DND-41 (cell line): ENCODE results near the gene RBL1.

Experiments
- ATAC-seq: fragments of 200-7000 bp; cut with Tn5 transposase; 3 replicates; pipeline ENCODE4 v1.9.1; 2021; ENCODE audit warnings: low read depth; ENCODE audit not compliant: insufficient read depth
- DNase-seq: peaks from one replicate; pipeline ENCODE4 v3.0.0-alpha.2; 2020
- H2AFZ ChIP-seq: 2 replicates; pipeline ENCODE4 v1.6.0; 2012; ENCODE audit warnings: low read depth, low read length
- H3K27ac ChIP-seq: 2 replicates; pipeline ENCODE4 v1.5.1; 2012; ENCODE audit warnings: low read length, inconsistent platforms
- H3K27me3 ChIP-seq: fragments of 200-600 bp; sonication (generic); 2 replicates; pipeline ENCODE4 v1.6.0; 2012; ENCODE audit warnings: low read length, mild to moderate bottlenecking, inconsistent platforms; ENCODE audit not compliant: insufficient read depth, poor library complexity
- H3K36me3 ChIP-seq: 2 replicates; pipeline ENCODE4 v1.5.1; 2012; ENCODE audit warnings: low read length, inconsistent platforms; ENCODE audit not compliant: insufficient read depth
- H3K4me1 ChIP-seq: 2 replicates; pipeline ENCODE4 v1.5.1; 2012; ENCODE audit warnings: mild to moderate bottlenecking, low read length; ENCODE audit not compliant: insufficient read depth
- H3K4me2 ChIP-seq: 2 replicates; pipeline ENCODE4 v1.6.0; 2012; ENCODE audit warnings: mild to moderate bottlenecking, moderate library complexity, low read length, inconsistent platforms; ENCODE audit not compliant: insufficient read depth
- H3K4me3 ChIP-seq, 2 experiments: fragments of 200-600 bp in 1 of 2; shearing (Covaris generic) in 1 of 2; 2 replicates each; pipeline ENCODE4 v1.5.1; 2012 to 2016; ENCODE audit warnings: inconsistent platforms in 2 of 2, low read length in 2 of 2, mild to moderate bottlenecking in 2 of 2, low read depth in 1 of 2, moderate library complexity in 1 of 2
- H3K79me2 ChIP-seq: 2 replicates; pipeline ENCODE4 v1.6.0; 2012; ENCODE audit warnings: low read length, inconsistent platforms; ENCODE audit not compliant: insufficient read depth
- H3K9ac ChIP-seq: 2 replicates; pipeline ENCODE4 v1.6.0; 2012; ENCODE audit warnings: low read depth, mild to moderate bottlenecking, inconsistent platforms, low read length, moderate library complexity
- H3K9me3 ChIP-seq: 2 replicates; pipeline ENCODE4 v1.5.1; 2012; ENCODE audit warnings: low read length, moderate library complexity, mild to moderate bottlenecking, inconsistent platforms; ENCODE audit not compliant: insufficient read depth, severe bottlenecking
- H4K20me1 ChIP-seq: 2 replicates; pipeline ENCODE4 v1.6.0; 2012; ENCODE audit warnings: low read length; ENCODE audit not compliant: insufficient read depth
- EZH2 ChIP-seq: IDR thresholded peaks from 3 replicates; pipeline ENCODE4 v1.6.1; 2012; ENCODE audit warnings: borderline replicate concordance, low read depth, mild to moderate bottlenecking, moderate library complexity, low read length, inconsistent platforms; ENCODE audit not compliant: severe bottlenecking
- TF ChIP-seq, protein P1 (sequence below): IDR thresholded peaks from 2 replicates; pipeline ENCODE4 v1.5.1; 2012; ENCODE audit warnings: borderline replicate concordance, low read length, moderate library complexity, mild to moderate bottlenecking; ENCODE audit not compliant: poor library complexity, severe bottlenecking; ENCODE audit errors: extremely low read depth

RBL1 gene, protein sequence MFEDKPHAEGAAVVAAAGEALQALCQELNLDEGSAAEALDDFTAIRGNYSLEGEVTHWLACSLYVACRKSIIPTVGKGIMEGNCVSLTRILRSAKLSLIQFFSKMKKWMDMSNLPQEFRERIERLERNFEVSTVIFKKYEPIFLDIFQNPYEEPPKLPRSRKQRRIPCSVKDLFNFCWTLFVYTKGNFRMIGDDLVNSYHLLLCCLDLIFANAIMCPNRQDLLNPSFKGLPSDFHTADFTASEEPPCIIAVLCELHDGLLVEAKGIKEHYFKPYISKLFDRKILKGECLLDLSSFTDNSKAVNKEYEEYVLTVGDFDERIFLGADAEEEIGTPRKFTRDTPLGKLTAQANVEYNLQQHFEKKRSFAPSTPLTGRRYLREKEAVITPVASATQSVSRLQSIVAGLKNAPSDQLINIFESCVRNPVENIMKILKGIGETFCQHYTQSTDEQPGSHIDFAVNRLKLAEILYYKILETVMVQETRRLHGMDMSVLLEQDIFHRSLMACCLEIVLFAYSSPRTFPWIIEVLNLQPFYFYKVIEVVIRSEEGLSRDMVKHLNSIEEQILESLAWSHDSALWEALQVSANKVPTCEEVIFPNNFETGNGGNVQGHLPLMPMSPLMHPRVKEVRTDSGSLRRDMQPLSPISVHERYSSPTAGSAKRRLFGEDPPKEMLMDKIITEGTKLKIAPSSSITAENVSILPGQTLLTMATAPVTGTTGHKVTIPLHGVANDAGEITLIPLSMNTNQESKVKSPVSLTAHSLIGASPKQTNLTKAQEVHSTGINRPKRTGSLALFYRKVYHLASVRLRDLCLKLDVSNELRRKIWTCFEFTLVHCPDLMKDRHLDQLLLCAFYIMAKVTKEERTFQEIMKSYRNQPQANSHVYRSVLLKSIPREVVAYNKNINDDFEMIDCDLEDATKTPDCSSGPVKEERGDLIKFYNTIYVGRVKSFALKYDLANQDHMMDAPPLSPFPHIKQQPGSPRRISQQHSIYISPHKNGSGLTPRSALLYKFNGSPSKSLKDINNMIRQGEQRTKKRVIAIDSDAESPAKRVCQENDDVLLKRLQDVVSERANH

DNA sequence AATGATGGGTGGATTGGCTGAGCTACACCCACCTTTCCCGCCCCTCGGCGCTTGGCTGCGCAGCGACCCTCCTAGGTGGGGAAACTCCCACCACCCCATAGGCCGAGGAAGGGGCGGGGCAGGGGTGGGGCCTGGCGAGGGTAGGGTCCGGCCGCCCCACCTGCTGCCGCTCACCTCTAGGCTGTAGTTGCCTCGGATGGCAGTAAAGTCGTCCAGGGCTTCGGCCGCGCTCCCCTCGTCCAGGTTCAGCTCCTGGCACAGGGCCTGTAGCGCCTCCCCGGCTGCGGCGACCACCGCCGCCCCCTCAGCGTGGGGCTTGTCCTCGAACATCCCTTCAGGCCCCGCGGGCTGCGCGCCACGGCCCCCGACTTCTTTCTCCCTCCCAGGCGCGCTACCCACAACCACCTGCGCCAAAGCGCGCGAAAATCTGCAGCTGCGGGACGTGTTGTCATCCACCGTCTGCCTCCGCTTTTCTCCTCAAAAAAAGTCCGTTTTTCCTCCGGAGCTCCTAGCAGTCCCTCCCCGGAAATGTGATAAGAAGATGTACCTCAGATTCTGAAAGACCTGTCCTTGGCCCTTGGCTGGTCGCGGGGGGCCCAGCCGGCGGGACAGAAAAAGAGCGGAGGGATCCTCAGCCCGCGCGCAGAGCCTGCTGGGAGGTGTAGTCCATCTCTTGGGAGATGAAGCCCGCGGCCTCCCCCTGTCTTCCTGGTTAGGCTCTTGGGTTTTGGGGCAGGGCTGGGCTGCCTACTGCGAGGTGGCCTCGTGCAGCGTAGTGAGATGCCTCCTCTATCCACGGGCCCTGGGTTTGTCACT lies at the start of gene RBL1:
TSS of gene RBL1 (minus strand) at position 399 of the 816 bp plus-strand sequence. CDS start at position 330, 69 bp downstream.
- peak; percentile 79 for ATAC-seq

DNA sequence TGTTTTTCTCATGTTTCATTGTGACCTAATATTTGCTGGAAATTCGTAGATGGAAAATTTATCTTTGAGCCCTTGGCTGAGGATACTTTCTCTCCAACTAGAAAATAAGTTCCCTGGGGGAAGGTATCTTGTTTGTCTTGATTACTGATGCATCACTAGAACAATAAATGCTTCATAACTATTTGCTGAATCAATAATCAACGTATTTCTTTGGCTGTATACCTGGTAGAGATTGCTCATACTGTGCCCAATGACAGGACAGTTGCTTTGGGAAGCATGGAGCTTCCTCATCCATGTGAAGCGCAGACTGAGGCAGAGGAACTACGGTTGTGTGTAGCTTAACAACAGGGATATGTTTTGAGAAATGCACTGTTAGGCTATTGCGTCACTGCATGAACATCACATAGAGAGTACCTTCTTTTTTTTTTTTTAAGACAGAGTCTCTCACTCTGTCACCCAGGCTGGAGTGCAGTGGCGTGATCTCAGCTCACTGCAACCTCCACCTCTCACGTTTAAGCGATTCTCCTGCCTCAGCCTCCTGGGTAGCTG lies 49.1 kb upstream of the RBL1 start:
- H2AFZ ChIP-seq: no peak overlapping the region
- H3K27me3 ChIP-seq: no peaks in the 10 kb centered on the region
- H3K9ac ChIP-seq: no peak overlapping the region
- ATAC-seq: no peak
- no peaks in the 10 kb centered on the region for H4K20me1 ChIP-seq
- no peak for TF ChIP-seq EZH2
- TF ChIP-seq, protein P1, sequence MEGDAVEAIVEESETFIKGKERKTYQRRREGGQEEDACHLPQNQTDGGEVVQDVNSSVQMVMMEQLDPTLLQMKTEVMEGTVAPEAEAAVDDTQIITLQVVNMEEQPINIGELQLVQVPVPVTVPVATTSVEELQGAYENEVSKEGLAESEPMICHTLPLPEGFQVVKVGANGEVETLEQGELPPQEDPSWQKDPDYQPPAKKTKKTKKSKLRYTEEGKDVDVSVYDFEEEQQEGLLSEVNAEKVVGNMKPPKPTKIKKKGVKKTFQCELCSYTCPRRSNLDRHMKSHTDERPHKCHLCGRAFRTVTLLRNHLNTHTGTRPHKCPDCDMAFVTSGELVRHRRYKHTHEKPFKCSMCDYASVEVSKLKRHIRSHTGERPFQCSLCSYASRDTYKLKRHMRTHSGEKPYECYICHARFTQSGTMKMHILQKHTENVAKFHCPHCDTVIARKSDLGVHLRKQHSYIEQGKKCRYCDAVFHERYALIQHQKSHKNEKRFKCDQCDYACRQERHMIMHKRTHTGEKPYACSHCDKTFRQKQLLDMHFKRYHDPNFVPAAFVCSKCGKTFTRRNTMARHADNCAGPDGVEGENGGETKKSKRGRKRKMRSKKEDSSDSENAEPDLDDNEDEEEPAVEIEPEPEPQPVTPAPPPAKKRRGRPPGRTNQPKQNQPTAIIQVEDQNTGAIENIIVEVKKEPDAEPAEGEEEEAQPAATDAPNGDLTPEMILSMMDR: no peak
- no peak for DNase-seq
- no peaks in the 10 kb centered on the region for H3K4me1 ChIP-seq
- H3K4me2 ChIP-seq: no peak overlapping the region
- H3K79me2 ChIP-seq: no peaks in the 10 kb centered on the region
- H3K4me3 ChIP-seq: no peak overlapping the region
- no peaks in the 10 kb centered on the region for H3K36me3 ChIP-seq
- no peak overlapping the region for H3K27ac ChIP-seq
- H3K9me3 ChIP-seq: no peaks in the 10 kb centered on the region

More for the DNA sequence above, at the start of gene RBL1:
- peak; percentile 95 for DNase-seq
- Histone ChIP-seq H3K4me1 (peaks cover 50% of the 10 kb centered on the region), H3K27ac (peak within 1 kb of the TSS; percentile 99), H4K20me1 (peaks cover 13% of the 10 kb centered on the region; the same call in 1 of the 2 replicates), H3K27me3 (no peaks in the 10 kb centered on the region), H3K4me3 (peak within 1 kb of the TSS; percentile 46 to 60), H3K4me2 (peak within 1 kb of the TSS; percentile 75), H3K36me3 (peaks cover 42% of the 10 kb centered on the region), H3K79me2 (peaks cover 50% of the 10 kb centered on the region), H3K9ac (peak within 1 kb of the TSS; percentile 72), H3K9me3 (no peaks in the 10 kb centered on the region), H2AFZ (peak within 1 kb of the TSS; percentile 99)
- TF ChIP-seq, protein P1: peak; percentile 40
- TF ChIP-seq EZH2: no peak

DNA sequence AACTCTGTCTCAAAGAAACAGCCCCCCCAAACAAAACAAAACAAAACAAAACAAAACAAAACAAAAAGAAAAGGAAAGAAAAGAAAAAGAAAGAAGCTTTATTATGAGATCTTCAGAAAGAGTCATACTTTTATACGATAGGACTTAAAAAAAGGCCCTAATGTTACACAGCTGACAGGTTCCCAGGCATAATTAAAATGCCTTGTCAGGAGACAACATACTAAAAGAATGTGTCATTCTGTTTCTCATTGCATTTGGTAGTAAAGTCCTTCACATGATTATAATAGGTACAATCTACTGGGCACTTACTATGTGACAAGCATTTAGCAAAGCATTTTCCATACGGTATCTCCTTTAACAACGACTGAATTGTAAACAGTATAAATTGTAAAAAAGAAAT lies 46.9 kb upstream of the RBL1 start:
- H3K9ac ChIP-seq: no peak overlapping the region
- no peaks in the 10 kb centered on the region for H3K36me3 ChIP-seq
- no peaks in the 10 kb centered on the region for H3K79me2 ChIP-seq
- no peak overlapping the region for H3K4me3 ChIP-seq
- H3K4me2 ChIP-seq: no peak overlapping the region
- H3K27ac ChIP-seq: no peak overlapping the region
- no peaks in the 10 kb centered on the region for H3K27me3 ChIP-seq
- no peak overlapping the region for H2AFZ ChIP-seq
- H4K20me1 ChIP-seq: no peaks in the 10 kb centered on the region
- DNase-seq: no peak
- H3K9me3 ChIP-seq: no peaks in the 10 kb centered on the region
- ATAC-seq: no peak
- H3K4me1 ChIP-seq: no peaks in the 10 kb centered on the region
- TF ChIP-seq, protein P1: no peak
- TF ChIP-seq EZH2: no peak
